Occipital lobe (tissue), 2 donors: Measurements from ENCODE around the gene MYH7. TPM values are rescaled to one million over a fixed set of nuclear protein-coding genes. Genes with fewer than 3 reads are reported as not detected.
"Not testable (repeated sequence)": the region's sequence is repeated elsewhere in the genome, so short reads cannot be mapped to it uniquely, and the experiment has no call there.

Experiments
- DNase-seq: peaks from one replicate; lab custom pipeline; 2025; lab: John Stamatoyannopoulos, UW
- total RNA-seq: library from RNA; depleted of rRNA; stranded (reverse); fragments of >200 nt; gene quantifications from one replicate; pipeline ENCODE4 v1.2.3, GENCODE V29; 2014

MYH7 gene
- total RNA-seq, 1 donor from 2014 or later: 0.31 TPM

DNA sequence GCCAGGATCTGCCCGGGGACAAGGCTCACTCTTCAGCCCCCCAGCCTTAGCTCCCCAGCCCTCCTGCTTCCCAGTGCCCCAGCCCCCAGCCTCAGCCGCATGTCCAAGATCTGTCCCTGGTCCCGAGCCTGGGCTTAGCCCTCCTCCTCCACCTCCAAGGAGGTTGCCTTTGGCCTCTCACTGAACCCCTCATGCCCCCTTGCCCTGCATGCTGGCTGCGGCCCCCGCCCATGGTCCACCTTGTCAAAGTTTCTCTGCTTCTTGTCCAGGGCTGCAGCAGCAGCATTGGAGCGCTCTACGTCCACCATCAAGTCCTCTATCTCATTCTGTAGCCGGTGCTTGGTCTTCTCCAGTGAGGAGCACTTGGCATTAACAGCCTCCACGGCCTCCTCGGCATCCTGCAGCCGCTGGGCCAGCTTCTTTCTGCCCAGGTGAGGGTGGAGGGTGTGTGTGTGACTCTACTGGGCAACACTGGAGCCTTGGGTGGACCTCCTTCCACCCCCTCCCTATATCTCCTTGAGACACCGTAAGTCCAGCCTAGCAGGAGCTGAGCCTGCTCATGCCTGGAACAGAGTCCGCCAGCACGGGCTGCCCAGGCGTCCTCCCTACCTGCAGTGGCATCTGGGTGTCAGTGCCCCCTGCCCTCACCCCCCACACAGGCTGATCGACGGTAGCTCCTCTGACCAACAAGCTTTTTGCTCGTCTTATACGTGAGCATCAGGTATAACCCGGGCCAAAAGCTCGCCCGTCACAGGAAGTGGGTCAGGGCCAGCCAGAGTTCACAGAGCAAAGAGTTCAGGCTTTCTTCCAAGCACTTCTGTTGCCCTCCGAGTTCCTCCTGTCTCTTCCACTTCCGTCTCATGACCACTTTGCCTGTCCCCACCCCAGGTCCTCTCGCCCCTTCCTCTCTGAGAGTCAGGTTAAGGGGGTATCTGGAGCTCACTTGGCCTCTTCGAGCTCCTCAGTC lies 47.3 kb downstream of the MYH7 start:
- no peak for DNase-seq

DNA sequence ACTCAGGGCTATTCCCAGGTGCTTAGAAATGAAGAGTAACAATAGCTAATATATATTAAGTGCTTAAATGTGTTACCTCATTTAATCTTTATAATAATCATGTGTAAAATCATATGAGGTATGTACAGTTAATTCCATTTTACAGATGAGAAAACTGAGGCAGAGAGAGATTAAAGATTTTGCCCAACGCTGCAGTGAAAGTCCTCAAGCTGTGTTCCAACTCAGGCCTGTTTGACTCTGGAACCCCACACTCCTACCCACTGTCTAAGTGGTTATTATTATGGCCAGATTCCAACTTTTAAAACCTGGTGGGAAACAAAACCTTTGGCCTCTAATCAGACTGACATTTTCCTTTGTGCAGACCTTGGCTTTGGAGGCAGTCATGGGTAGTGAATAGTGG lies 48.5 kb downstream of the MYH7 start:
- DNase-seq: no peak

GRCh38 chr14:23386266-23386657 lies 49.2 kb downstream of the MYH7 start:
- DNase-seq: not testable (repeated sequence)

- no peak for DNase-seq
Measured at GRCh38 chr14:23385642-23386265, 49.7 kb downstream of the MYH7 start.

- DNase-seq: no peak
Measured at GRCh38 chr14:23385244-23385641, 50.2 kb downstream of the MYH7 start.

GRCh38 chr14:23384364-23385080 lies 50.9 kb downstream of the MYH7 start:
- DNase-seq: no peak

- no peak for DNase-seq
Measured at GRCh38 chr14:23382731-23383440, 52.6 kb downstream of the MYH7 start.

- no peak for DNase-seq
Measured at GRCh38 chr14:23382276-23382675, 53.2 kb downstream of the MYH7 start.

DNA sequence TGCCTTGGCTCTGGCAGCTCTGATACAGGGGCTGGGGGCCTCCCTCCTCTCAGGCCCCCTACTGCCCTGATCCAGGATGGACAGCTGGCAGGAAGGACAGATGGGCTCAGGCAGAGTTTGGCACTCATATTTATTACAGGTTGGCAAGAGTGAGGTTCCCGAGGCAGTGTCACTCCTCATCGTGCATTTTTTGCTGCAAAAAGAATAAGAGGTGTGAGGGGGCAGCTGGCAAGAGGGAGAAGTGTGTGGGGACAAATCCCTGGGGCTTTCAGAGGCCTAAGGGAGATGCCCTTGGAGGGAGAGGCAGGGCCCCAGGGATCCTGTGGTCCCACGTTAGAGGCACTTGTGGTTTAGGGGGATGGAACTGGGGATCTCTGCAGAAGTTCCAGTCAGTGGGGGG lies 53.6 kb downstream of the MYH7 start:
- no peak for DNase-seq

DNA sequence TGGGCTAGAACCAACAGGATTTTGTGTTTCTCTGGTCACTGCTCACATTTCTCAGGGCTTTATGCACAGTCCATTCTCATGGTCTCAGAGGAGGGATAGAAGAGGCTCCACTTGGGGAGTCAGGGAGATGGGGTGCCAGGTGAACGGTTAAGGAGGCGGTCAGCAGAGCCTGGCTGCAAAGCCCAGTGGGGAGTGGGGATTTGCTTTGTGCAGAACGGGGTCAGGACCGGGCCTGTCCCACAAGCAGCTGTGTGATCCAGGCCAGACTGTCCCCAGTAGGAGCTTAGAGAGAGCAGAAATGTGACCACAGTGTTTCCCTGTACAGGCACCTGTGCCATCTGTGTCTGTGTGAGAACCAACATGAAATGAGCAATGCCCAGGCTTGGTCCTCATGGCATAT lies 54.5 kb downstream of the MYH7 start:
- no peak for DNase-seq

DNA sequence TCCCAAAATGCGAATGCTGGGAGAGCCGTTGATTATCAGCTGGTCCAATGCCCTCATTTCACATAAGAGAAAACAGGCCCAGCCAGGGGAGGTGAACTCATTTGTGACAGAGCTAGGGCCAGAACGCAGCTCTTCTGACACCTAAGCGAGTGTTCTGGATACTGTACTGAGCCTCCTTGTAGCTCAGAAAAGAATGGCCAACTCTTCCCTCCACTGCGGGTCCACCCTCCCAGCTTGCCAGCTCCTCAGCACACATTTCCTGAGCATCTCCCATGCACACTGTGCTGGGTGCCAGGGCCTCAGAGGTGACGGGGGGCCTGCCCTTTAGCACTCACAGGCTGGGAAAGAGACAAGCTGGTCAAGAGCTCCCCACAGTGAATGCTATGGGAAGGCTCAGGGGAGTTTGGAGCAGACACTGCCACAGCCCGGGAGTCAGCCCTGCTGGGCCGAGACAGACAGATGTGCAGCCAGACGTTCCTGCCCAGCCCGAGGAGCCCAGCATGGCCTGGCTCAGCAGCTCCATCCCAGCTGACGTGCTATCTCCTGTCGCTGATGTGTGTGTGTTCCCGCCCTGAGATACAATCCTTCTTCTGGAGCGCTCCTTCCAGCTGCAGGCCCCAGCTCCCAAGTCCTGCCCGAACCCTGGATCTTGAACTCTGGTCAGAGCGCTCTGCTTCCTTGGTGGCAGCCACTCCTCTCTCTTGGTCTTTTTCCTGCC lies 55.1 kb downstream of the MYH7 start:
- no peak for DNase-seq

- DNase-seq: no peak
Measured at GRCh38 chr14:23379366-23380196, 55.9 kb downstream of the MYH7 start.

DNA sequence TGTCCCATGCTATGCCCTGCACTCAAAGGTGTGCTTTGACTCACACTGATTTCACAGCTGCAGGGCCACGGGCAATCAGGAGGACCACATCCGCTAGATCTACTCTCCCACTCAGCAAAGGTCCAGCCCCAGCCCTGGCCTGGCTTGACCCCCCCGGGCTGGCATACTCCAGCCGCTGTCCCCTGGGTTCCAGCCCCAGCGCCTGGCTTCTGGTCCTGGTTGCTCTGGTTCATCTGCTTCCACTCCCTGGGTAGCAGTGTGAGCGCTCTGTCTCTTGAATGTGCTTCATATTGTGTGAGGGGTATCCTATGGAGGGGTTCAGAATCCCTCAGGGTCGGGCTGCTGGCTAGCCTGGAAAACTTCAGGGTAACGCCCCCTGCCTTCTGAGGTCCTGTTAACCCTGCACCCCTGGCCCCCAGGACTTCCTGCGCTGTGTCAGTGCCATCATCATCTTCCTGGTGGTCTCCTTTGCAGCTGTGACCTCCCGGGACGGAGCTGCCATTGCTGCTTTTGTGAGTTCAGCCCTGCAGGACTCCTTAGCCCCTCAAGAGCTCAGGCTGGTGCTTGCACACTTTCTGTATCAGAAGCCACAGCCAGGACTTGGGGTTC lies 56.7 kb downstream of the MYH7 start:
- no peak for DNase-seq

DNA sequence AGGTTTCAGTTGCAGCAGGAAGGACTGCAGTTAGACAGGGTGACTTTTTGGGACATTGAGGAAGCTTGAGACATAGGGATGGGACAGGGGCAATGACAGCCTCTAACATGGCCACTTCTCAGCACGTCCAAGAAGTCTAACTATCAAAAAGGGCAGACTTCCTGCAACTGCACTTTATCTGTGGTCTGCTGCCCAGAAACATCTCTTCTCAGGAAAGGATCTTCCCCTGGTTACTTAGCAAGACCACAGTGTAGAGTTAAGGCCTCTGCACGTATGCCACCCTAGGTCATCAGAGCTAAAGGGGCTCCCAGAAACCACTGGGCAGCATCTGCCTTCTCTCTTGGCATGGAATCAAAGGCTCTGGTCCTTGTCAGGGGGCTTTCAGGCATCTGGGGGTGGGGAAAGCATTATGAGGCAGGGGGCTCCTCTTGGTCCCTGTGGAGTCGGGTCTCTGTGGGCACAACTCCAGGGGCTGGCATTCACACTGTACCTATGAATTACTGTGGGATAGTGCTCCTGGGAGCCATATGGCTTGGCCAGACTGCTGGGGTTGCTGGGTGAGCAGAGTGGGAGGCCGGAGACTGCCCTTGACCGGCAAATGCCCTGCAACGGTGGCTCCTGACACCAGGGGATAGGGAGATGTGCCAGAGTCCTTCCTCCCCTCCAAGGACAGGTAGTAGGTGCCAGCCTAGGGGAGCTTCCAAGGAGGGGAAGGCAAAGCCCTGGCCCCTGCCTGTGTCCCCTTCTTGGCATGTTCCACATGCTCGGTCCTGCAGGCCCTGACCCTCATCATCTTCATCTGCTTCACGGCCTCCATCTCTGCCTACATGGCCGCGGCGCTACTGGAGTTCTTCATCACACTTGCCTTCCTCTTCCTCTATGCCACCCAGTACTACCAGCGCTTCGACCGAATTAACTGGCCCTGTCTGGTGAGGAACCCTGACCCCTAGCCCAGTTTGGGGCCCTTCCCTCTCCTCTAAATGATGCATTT lies 57.6 kb downstream of the MYH7 start:
- DNase-seq: no peak

GRCh38 chr14:23377198-23377550 lies 58.3 kb downstream of the MYH7 start:
- no peak for DNase-seq

DNA sequence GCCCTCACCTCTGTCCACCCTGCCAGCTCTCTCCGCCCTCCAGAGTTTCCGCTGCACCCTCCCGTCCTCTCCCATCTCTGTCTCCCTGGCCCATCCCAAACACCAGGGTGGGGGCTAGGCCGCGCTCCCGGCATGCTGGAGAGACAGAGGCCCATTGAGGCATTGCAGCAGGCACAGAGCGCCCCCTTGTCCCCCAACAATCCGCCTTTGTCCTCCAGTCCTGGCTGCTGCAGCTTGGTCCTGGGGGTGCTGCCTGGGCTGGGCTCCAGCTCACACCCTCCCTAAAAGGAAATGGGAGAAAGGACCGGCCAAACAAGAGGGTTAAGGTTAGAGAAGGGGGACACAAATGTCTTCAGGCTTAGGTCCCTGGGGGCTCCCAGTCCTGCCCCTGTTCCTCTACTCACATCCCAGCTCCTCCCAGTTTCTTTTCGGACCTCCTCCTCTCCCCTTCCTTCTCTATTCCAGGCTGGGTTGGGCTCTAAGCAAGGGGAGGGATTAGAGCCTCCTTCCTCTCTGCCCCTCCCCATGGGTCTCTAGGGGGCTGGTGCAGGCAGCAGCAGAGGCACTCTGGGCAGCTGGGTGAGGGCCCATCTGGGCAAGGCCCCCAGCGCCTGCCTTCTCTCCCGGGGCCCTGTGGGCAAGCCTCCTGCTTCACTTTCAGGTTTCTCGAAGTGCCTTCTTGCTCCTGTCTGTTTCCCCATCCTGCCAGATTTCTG lies 58.8 kb downstream of the MYH7 start, which contains the start of gene CMTM5:
TSS of gene CMTM5 (plus strand) at position 565 of the 716 bp plus-strand sequence. CDS start 206 bp downstream, outside the sequence.
- peak; percentile 88 for DNase-seq

DNA sequence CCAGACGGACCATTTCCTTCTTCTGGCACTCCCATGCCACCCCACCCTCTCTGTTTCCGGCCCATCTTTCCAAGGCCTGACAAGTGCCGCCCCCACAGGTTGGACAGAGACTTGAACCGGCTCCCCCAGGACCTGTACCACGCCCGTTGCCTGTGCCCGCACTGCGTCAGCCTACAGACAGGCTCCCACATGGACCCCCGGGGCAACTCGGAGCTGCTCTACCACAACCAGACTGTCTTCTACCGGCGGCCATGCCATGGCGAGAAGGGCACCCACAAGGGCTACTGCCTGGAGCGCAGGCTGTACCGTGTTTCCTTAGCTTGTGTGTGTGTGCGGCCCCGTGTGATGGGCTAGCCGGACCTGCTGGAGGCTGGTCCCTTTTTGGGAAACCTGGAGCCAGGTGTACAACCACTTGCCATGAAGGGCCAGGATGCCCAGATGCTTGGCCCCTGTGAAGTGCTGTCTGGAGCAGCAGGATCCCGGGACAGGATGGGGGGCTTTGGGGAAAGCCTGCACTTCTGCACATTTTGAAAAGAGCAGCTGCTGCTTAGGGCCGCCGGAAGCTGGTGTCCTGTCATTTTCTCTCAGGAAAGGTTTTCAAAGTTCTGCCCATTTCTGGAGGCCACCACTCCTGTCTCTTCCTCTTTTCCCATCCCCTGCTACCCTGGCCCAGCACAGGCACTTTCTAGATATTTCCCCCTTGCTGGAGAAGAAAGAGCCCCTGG lies 59.8 kb downstream of the MYH7 start:
- DNase-seq: no peak
